Fibroblast of skin of left quadriceps (primary cell): Measurements from ENCODE around the gene ZBTB42.
"Not testable (repeated sequence)": the region's sequence is repeated elsewhere in the genome, so short reads cannot be mapped to it uniquely, and the experiment has no call there.

Experiments
- DNase-seq, 2 experiments: peaks; one replicate each; pipeline ENCODE4 v3.0.0-alpha.2; 2013; ENCODE audit warnings: low read depth in 2 of 2

Gene ZBTB42

DNA sequence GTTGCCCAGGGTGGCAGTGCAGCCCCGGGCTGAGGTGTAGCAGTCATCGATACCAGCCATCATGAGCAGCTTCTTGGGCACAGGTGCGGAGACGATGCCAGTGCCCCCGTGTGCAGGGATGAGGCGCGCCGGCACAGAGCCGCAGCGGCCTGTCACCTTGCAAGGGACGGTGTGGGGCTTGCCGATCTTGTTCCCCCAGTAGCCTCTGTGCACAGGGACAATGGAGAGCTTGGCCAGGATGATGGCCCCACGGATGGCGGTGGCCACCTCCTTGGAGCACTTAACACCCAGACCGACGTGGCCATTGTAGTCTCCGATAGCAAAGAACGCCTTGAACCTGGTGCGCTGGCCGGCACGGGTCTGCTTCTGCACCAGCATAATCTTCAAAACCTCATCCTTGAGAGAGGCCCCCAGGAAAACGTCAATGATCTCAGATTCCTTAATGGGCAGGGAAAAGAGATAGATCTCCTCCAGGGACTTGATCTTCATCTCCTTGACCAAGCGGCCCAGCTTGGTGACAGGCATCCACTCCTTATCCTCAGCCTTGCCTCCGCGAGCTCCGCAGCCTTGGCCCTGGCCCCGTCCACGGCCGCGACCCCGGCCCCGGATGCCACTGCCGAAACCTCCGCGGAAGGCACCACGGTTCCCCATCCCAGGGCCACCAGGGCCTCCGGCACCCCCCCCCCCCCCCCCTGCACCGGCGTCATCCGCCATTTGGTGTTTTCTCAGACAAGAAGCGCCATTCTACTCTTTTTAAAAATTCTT, 35.5 kb downstream of the ZBTB42 start:
- not testable (repeated sequence) for DNase-seq

DNA sequence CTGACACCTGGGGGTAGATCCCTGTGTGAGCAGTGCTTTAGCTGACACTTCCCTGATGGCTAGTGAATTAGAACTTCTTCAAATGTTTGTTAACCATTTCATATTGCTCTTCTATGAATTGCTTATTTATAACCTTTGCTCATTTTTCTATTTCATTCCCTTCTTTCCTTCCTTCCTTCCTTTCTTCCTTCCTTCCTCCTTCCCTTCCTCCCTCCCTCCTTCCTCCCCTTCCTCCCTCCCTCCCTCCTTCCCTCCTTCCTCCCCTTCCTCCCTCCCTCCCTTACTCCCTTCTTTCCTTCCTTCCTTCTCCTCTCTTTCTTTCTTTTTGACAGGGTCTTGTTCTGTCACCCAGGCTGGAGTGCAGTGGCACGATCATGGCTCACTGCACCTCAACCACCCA, 40.8 kb downstream of the ZBTB42 start:
- DNase-seq: no peak

DNA sequence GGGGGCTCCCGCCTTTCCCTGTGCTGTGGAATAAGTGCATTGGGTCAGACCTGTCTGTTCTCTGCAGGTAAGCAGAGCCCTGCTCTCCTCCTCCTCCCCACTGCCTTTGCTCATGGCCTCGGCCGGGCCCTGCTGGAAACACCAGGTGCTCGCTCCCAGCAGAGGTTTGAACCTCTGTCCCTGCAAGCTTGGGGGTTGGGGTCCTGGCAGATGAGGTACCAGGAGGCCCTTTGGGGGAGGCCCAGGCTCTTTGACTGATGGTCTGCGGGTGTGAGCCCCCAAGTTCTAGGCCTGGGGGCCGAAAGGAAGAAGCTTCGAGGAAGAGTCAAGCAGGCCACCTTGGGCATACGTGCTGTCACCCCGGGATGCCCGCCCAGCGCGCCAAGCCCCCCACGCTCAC, 42.1 kb downstream of the ZBTB42 start:
- no peak for DNase-seq

DNA sequence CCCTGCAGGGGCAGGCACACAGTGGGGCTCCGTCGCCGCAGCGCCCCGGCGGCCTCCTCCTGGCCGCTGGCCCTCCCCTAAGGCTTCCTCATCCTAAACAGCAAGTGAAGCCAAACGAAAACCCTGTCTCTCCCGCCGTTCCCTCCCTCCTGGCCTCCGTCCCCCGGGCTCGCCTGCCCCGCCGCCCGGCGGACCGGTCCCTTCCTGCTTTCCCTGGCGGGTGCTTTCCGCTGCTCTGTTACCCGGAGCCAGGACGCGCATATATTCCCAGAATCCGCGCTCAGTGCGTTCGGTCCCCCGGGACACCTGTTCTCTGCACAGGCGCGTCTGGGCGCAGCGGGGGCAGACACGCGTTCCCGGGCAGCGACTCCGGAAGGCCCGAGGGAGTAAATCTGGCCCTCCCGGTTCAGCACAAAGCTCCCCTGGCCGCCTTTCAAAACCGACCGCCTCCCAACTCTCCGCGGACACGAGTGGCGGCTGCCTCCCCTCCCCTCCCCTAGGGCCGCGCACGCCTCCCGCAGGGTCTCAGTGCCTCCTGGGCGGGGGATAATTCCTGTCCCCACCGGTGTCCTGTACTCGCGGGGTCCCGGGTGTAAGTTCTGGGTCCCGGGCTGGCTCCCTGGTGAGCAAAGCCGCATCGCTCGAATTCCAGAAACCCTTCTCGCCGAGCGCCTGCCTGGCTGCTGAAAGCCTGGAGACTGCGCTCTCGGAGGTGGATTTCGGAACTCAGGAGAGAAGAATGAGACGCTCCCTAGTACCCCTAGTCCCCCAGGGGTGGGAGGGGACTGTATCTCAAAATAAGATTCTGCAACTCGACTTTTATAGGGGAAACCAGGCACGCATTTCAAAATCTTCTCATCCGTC, 42.8 kb downstream of the ZBTB42 start:
- DNase-seq: no peak

DNA sequence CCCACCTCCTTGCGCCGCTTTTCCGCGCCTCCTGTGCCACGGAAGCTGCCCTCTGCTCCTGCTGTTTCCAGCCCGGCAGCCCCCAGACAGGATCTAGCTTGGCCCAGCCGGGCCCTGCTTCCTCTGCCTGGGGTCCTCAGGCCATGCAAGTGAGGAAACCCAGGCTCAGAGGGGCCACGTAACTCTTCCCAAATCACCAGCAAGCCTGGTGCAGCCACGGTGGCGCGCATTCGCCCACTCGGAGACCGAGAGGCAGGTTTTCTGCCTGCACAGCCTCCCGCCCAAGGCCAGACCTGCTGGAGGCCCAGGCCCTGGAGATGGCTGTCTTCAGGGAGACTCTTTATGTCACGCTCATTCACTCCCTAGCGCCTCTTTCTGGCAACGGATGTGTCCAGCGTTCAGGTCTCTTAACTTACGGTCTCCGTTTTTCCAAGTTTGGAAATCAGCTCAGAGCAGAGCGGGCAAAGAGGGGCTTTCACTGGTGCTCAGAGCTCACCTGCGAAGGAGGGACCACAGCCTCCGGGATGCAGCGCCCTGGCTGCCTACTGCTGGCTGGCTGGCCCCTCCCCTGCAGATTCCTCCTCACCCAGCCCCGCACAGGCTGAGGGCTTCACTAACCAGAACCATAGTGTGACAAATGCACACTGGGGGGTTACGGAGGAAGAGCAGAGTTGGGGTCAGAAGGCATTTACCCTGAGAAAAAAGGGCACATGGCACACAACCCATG, 43.6 kb downstream of the ZBTB42 start:
- no peak for DNase-seq

DNA sequence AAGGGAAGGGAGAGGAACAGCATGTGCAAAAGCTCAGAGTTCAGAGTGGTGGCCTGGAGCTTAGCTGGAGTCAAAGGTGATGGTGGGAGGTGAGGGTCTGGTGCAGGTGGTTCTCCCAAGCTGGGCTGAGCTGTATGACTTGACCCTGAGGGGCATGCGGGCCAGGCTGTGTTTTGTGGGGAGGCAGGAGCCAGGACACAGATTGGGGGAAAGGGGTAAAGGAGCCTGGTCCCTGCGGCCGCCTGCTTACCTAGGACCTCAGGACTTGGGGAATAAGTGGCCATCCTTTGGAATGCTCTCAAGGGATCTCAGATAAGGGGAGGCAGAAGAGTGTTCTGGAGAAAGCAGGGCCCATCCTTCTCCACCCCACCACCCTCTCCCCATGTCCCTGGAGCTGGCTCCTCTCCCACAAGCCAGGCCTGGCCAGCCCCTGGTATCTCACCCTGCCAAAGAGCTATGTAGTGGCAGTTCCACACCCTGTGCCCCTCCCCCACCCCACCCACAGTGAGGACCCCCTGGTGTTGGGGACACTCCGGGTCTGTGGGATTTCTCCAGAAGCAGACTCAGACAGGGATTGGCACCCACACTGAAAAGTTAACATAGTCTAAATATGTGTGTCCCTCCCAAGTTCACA, 44.2 kb downstream of the ZBTB42 start:
- DNase-seq: no peak

DNA sequence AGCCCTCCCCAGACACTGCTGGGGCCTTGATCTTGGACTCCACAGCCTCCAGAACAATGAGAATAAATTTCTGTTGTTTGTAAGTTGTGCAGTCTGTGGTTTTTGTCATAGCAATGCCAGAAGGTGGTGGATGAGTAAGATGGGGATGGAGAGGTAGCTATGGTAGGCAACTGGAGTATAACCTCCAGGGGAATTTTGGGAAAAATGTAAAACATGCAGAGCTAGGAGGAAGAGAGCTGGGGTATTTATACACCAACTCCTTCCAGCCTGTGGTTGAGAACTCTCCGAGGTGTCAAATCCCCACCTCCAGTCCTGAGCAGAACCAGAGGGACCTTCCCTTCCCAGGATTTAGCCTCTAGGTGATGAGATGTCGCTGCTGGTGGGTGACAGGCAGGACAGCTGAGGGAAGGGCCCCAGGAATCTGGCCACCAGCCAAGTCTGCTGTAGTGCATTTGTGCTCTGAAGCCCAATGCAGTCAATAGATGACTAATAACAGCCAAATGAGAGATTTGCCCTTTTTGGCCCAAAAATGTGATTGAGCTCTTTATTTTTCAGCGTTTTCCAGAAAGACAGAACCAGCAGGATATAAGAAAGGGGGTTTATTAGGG, 45.0 kb downstream of the ZBTB42 start:
- no peak for DNase-seq

DNA sequence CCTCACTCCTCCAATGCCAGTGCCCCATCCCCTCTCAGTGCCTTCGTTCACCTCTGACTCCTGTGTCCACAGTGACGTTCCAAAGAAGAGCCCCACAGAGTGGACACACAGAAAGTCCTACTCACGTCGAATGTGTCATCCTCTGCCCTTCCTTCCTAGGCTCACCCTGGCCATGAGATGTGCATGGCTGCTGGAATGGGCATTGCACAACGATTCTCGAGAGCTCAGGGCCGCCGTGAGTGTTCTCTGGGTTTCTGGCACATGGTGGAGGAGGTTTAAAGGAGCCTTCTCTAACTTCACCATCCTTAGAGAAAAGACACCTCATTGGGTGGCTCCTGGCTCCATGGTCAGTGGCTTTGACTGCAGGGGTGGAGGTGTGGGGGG, 51.4 kb downstream of the ZBTB42 start:
- no peak for DNase-seq
